Measurements from ENCODE around the gene GNB3.

GNB3 gene

GRCh38 chr12:6836851-6837250 lies 3.9 kb upstream of the GNB3 start:
- DNase-seq (ENCODE audit: low spot score): no peak
- FAIRE-seq: no peak

- FAIRE-seq (no peak), DNase-seq (ENCODE audit: low spot score) (no peak)
Observed at GRCh38 chr12:6837370-6838060, 3.2 kb upstream of the GNB3 start.

GRCh38 chr12:6838854-6839253 lies 1.9 kb upstream of the GNB3 start:
- DNase-seq (ENCODE audit: low spot score) (no peak), FAIRE-seq (no peak)

GRCh38 chr12:6839482-6840201 lies 1.1 kb upstream of the GNB3 start:
- FAIRE-seq (no peak), DNase-seq (ENCODE audit: low spot score) (no peak)

GRCh38 chr12:6840330-6840729 lies 395 bp upstream of the GNB3 start:
- DNase-seq (ENCODE audit: low spot score) (no peak), FAIRE-seq (no peak)

- DNase-seq (ENCODE audit: low spot score): no peak
- FAIRE-seq: no peak
Observed at GRCh38 chr12:6842075-6842474, 1.4 kb downstream of the GNB3 start.

GRCh38 chr12:6843118-6843902 lies 2.6 kb downstream of the GNB3 start:
- no peak for FAIRE-seq
- DNase-seq (ENCODE audit: low spot score): no peak

GRCh38 chr12:6845395-6845794 lies 4.7 kb downstream of the GNB3 start:
- no peak for FAIRE-seq
- DNase-seq (ENCODE audit: low spot score): no peak

GRCh38 chr12:6846316-6846869 lies 5.7 kb downstream of the GNB3 start:
- no peak for DNase-seq (ENCODE audit: low spot score)
- no peak for FAIRE-seq

GRCh38 chr12:6847676-6848075 lies 7.0 kb downstream of the GNB3 start:
- no peak for FAIRE-seq
- DNase-seq (ENCODE audit: low spot score): no peak

- DNase-seq (ENCODE audit: low spot score) (no peak), FAIRE-seq (no peak)
Observed at GRCh38 chr12:6849427-6849826, 8.7 kb downstream of the GNB3 start.

- FAIRE-seq (no peak), DNase-seq (ENCODE audit: low spot score) (no peak)
Observed at GRCh38 chr12:6849976-6850560, 9.3 kb downstream of the GNB3 start.

GRCh38 chr12:6850796-6851152 lies 10.0 kb downstream of the GNB3 start:
- FAIRE-seq: no peak
- DNase-seq (ENCODE audit: low spot score): no peak

GRCh38 chr12:6851153-6851920 lies 10.6 kb downstream of the GNB3 start, which contains the start of gene CDCA3:
Gene CDCA3 (minus strand): TSS chr12:6851286. CDS start chr12:6850952, 334 bp downstream.
- FAIRE-seq: peak; percentile 84
- DNase-seq (ENCODE audit: low spot score): peak; percentile 97

- FAIRE-seq: peak; percentile 76
Observed at GRCh38 chr12:6851921-6852650, 11.4 kb downstream of the GNB3 start, which contains the start of gene USP5. Gene USP5 (plus strand): TSS chr12:6852150. CDS start chr12:6852180, 30 bp downstream.

GRCh38 chr12:6852651-6853354 lies 12.1 kb downstream of the GNB3 start:
- FAIRE-seq: no peak
- peak; percentile 39 for DNase-seq (ENCODE audit: low spot score)

More at GRCh38 chr12:6851921-6852650, 11.4 kb downstream of the GNB3 start, which contains the start of gene USP5:
- DNase-seq (ENCODE audit: low spot score): peak; percentile 97

GRCh38 chr12:6853626-6854025 lies 12.9 kb downstream of the GNB3 start:
- no peak for DNase-seq (ENCODE audit: low spot score)
- no peak for FAIRE-seq

- FAIRE-seq (no peak), DNase-seq (ENCODE audit: low spot score) (no peak)
Observed at GRCh38 chr12:6854036-6854435, 13.3 kb downstream of the GNB3 start.

- FAIRE-seq (no peak), DNase-seq (ENCODE audit: low spot score) (no peak)
Observed at GRCh38 chr12:6855322-6855721, 14.6 kb downstream of the GNB3 start.

All from RCC 7860 (cell line).